GM19468 (cell line): ENCODE measurements around the gene HTATSF1.

Experiments
- ATAC-seq: cut with Tn5 transposase; IDR thresholded peaks from one replicate; pipeline ENCODE4 v1.9.1; 2021; ENCODE audit warnings: mild to moderate bottlenecking, moderate library complexity, moderate number of reproducible peaks; ENCODE audit not compliant: unreplicated experiment; ENCODE audit errors: extremely low read depth

The HTATSF1 gene

GRCh38 chrX:136496186-136496763, 1.1 kb upstream of the HTATSF1 start:
- no peak for ATAC-seq

- ATAC-seq, result peak; percentile 66
These were observed 432 bp upstream of the HTATSF1 start for GRCh38 chrX:136496764-136497555.

- ATAC-seq, result no peak
These were observed 21.7 kb downstream of the HTATSF1 start for GRCh38 chrX:136519069-136519468.

- ATAC-seq, result no peak
These were observed 26.4 kb downstream of the HTATSF1 start for GRCh38 chrX:136523770-136524169.

GRCh38 chrX:136525738-136526606, 28.6 kb downstream of the HTATSF1 start:
- no peak for ATAC-seq

GRCh38 chrX:136528645-136529315, 31.4 kb downstream of the HTATSF1 start:
- no peak for ATAC-seq

- ATAC-seq, result no peak
These were observed 32.4 kb downstream of the HTATSF1 start for GRCh38 chrX:136529795-136530194.

GRCh38 chrX:136531951-136532350, 34.6 kb downstream of the HTATSF1 start, which contains the start of gene VGLL1:
Gene VGLL1 (plus strand): TSS chrX:136532215. CDS start chrX:136536021, 3,806 bp downstream.
- ATAC-seq, result no peak

- no peak for ATAC-seq
These were observed 36.7 kb downstream of the HTATSF1 start for GRCh38 chrX:136534131-136534530.

- no peak for ATAC-seq
These were observed 41.4 kb downstream of the HTATSF1 start for GRCh38 chrX:136538811-136539210.

- ATAC-seq, result no peak
These were observed 42.8 kb downstream of the HTATSF1 start for GRCh38 chrX:136540226-136540625.

GRCh38 chrX:136541294-136541693, 43.9 kb downstream of the HTATSF1 start:
- no peak for ATAC-seq

GRCh38 chrX:136542281-136542680, 44.9 kb downstream of the HTATSF1 start:
- ATAC-seq, result no peak

- ATAC-seq, result no peak
These were observed 49.0 kb downstream of the HTATSF1 start for GRCh38 chrX:136546371-136546781.

GRCh38 chrX:136549226-136549625, 51.8 kb downstream of the HTATSF1 start:
- ATAC-seq, result no peak

- no peak for ATAC-seq
These were observed 54.0 kb downstream of the HTATSF1 start for GRCh38 chrX:136551410-136551809.

- no peak for ATAC-seq
These were observed 58.3 kb downstream of the HTATSF1 start for GRCh38 chrX:136555694-136556093.
